HCT116 (cell line): ENCODE data around the gene SLC1A3. TPM values are rescaled to one million over a fixed set of nuclear protein-coding genes. Genes with fewer than 3 reads are reported as not detected.
A peak's percentile ranks its signal among the peaks of the same experiment; 100 is the strongest.

ENCODE experiments used
- ATAC-seq: fragments of 200-7000 bp; cut with Tn5 transposase; 2 replicates; pipeline ENCODE4 v1.9.1; 2020; ENCODE audit warnings: mild to moderate bottlenecking, moderate library complexity
- BruUV-seq: library from RNA; stranded (reverse); fragments of 400-500 nt; replicated peaks from 2 replicates; lab custom pipeline; 2021; lab: Mats Ljungman, UMichigan
- CTCF ChIA-PET: fragments of 300-600 bp; sonication (Branson Sonifier 250); formaldehyde crosslinking; loops from one replicate; lab custom pipeline; 2021; ENCODE audit warnings: antibody characterized with exemption; lab: Charles Lee
- POLR2A ChIA-PET: fragments of 300-600, 350-600 bp; sonication (Branson Sonifier 250); formaldehyde crosslinking; loops from one replicate; lab custom pipeline; 2021; ENCODE audit warnings: antibody characterized with exemption; lab: Charles Lee
- RAD21 ChIA-PET, 2 experiments: fragments of 300-600 bp; sonication (Branson Sonifier 250); formaldehyde crosslinking; loops; one replicate each; lab custom pipeline; 2023; ENCODE audit warnings: low total read pairs in 2 of 2; ENCODE audit not compliant: uncharacterized antibody in 2 of 2, unreplicated experiment in 2 of 2, low non-redundant PET in 1 of 2; lab: Charles Lee
- DNase-seq: peaks from one replicate; pipeline ENCODE4 v3.0.0-alpha.2; 2010; ENCODE audit warnings: low read depth, low spot score
- H2AFZ ChIP-seq: fragments of 200-600 bp; shearing (Covaris generic), sonication (generic); 2 replicates; pipeline ENCODE4 v1.6.1; 2017; ENCODE audit warnings: low read depth, mixed run types, mixed read lengths, antibody characterized with exemption, low read length; ENCODE audit not compliant: poor library complexity, severe bottlenecking
- H3K27ac ChIP-seq: 2 replicates; pipeline ENCODE4 v1.5.1; 2012; ENCODE audit warnings: low read depth, low read length
- H3K27me3 ChIP-seq: fragments of 200-600 bp; sonication (generic); 2 replicates; pipeline ENCODE4 v1.6.1; 2016; ENCODE audit warnings: mixed run types, low read length, mixed read lengths; ENCODE audit not compliant: insufficient read depth
- H3K36me3 ChIP-seq, 2 experiments: fragments of 200-500 bp in 1 of 2; fragments of 200-600 bp in 1 of 2; sonication (Bioruptor generic) in 1 of 2; sonication (generic) in 1 of 2; 2 replicates each; pipeline versions ENCODE4 v1.5.1 to v1.6.1; 2014 to 2016; ENCODE audit warnings: low read length in 2 of 2, inconsistent platforms in 1 of 2, mixed read lengths in 1 of 2, mixed run types in 1 of 2; ENCODE audit not compliant: insufficient read depth in 2 of 2, control insufficient read depth in 1 of 2
- H3K4me1 ChIP-seq, 2 experiments: fragments of 200-600 bp in 1 of 2; sonication (generic) in 1 of 2; 2 replicates each; pipeline versions ENCODE4 v1.5.1 to v1.6.1; 2012 to 2017; ENCODE audit warnings: low read length in 2 of 2, inconsistent platforms in 1 of 2, mild to moderate bottlenecking in 1 of 2, mixed read lengths in 1 of 2, mixed run types in 1 of 2, moderate library complexity in 1 of 2; ENCODE audit not compliant: insufficient read depth in 2 of 2, control insufficient read depth in 1 of 2
- H3K4me2 ChIP-seq: fragments of 200-600 bp; sonication (generic); 2 replicates; pipeline ENCODE4 v1.6.1; 2017; ENCODE audit warnings: mixed run types, low read length, mixed read lengths
- H3K4me3 ChIP-seq, 2 experiments: fragments of 200-600 bp in 1 of 2; sonication (generic) in 1 of 2; replicated peaks in 1 of 2; 2 replicates each; pipeline ENCODE4 v1.5.1; 2011 to 2016; ENCODE audit warnings: low read length in 2 of 2, control low read depth in 1 of 2, low read depth in 1 of 2, mild to moderate bottlenecking in 1 of 2, mixed read lengths in 1 of 2, mixed run types in 1 of 2
- H3K79me2 ChIP-seq: fragments of 200-600 bp; sonication (generic); 2 replicates; pipeline ENCODE4 v1.6.1; 2017; ENCODE audit warnings: mild to moderate bottlenecking, mixed run types, low read length, moderate library complexity, mixed read lengths; ENCODE audit not compliant: insufficient read depth
- H3K9ac ChIP-seq: fragments of 200-600 bp; sonication (generic); 2 replicates; pipeline ENCODE4 v1.6.1; 2016; ENCODE audit warnings: low read length, mixed read lengths
- H3K9me2 ChIP-seq: fragments of 200-600 bp; sonication (generic), shearing (Covaris generic); 2 replicates; pipeline ENCODE4 v1.6.1; 2017; ENCODE audit warnings: mixed run types, mild to moderate bottlenecking, moderate library complexity; ENCODE audit not compliant: insufficient read depth
- H3K9me3 ChIP-seq, 2 experiments: fragments of 200-500 bp in 1 of 2; fragments of 200-600 bp in 1 of 2; sonication (Bioruptor generic) in 1 of 2; sonication (generic) in 1 of 2; 2 replicates each; pipeline ENCODE4 v1.6.1; 2014 to 2017; ENCODE audit warnings: low read length in 2 of 2, mixed read lengths in 2 of 2, inconsistent platforms in 1 of 2, low read depth in 1 of 2, mild to moderate bottlenecking in 1 of 2, mixed run types in 1 of 2, moderate library complexity in 1 of 2; ENCODE audit not compliant: control insufficient read depth in 1 of 2, insufficient read depth in 1 of 2
- H4K20me1 ChIP-seq: fragments of 200-600 bp; sonication (generic), shearing (Covaris generic); 2 replicates; pipeline ENCODE4 v1.6.1; 2017; ENCODE audit warnings: mixed run types, mild to moderate bottlenecking, moderate library complexity; ENCODE audit not compliant: insufficient read depth
- EGR1 ChIP-seq: IDR thresholded peaks from 2 replicates; pipeline ENCODE4 v1.6.1; 2012; ENCODE audit warnings: low read depth
- EZH2phosphoT487 ChIP-seq: fragments of 200-600 bp; IDR thresholded peaks from 2 replicates; pipeline ENCODE4 v1.6.1; 2018; ENCODE audit warnings: antibody characterized with exemption, borderline replicate concordance
- FOSL1 ChIP-seq: IDR thresholded peaks from 2 replicates; pipeline ENCODE4 v1.6.1; 2012; ENCODE audit warnings: low read depth
- POLR2A ChIP-seq: IDR thresholded peaks from 2 replicates; pipeline ENCODE4 v1.7.0; 2011; ENCODE audit warnings: borderline replicate concordance; ENCODE audit not compliant: insufficient read depth, insufficient read length; ENCODE audit errors: extremely low read depth
- RAD21 ChIP-seq: IDR thresholded peaks from 2 replicates; pipeline ENCODE4 v1.6.1; 2012; ENCODE audit warnings: low read depth, mild to moderate bottlenecking
- SIN3A ChIP-seq: IDR thresholded peaks from 2 replicates; pipeline ENCODE4 v1.6.1; 2012; ENCODE audit warnings: low read depth
- SP1 ChIP-seq: IDR thresholded peaks from 2 replicates; pipeline ENCODE4 v1.6.1; 2012; ENCODE audit warnings: low read depth
- SRF ChIP-seq: IDR thresholded peaks from 2 replicates; pipeline ENCODE4 v1.6.1; 2012; ENCODE audit warnings: low read depth
- YY1 ChIP-seq: IDR thresholded peaks from 2 replicates; pipeline ENCODE4 v1.6.1; 2011; ENCODE audit warnings: low read length, low read depth, moderate library complexity, mild to moderate bottlenecking; ENCODE audit not compliant: insufficient replicate concordance; ENCODE audit errors: extremely low read depth
- ZNF274 ChIP-seq: fragments of 200-500 bp; sonication (Bioruptor generic); IDR thresholded peaks from 2 replicates; pipeline ENCODE4 v1.6.1; 2014; ENCODE audit warnings: mild to moderate bottlenecking, low read depth, low read length, inconsistent platforms
- intact Hi-C: fragments of 100-400 bp; cut with micrococcal nuclease; formaldehyde crosslinking; loops from 2 replicates; pipeline ENCODE4 v1.10.0; 2022
- total RNA-seq: library from RNA; stranded (reverse); gene quantifications from one replicate; pipeline ENCODE4 v1.2.1, GENCODE V29; 2021; ENCODE audit not compliant: unreplicated experiment
- TF ChIP-seq, protein P1 (sequence below): IDR thresholded peaks from 2 replicates; pipeline ENCODE4 v1.6.1; 2012
- TF ChIP-seq, protein P2 (sequence below), 3 experiments: fragments of 200-600 bp in 1 of 3; sonication (generic) in 1 of 3; IDR thresholded peaks in 2 of 3; conservative IDR thresholded peaks in 1 of 3; 2 replicates each; pipeline ENCODE4 v1.5.1; 2012 to 2017; ENCODE audit warnings: low read depth in 2 of 3, low read length in 2 of 3, antibody characterized with exemption in 1 of 3, borderline replicate concordance in 1 of 3, control low read depth in 1 of 3, mild to moderate bottlenecking in 1 of 3, mixed read lengths in 1 of 3, mixed run types in 1 of 3, moderate library complexity in 1 of 3; ENCODE audit not compliant: insufficient read depth in 1 of 3

The SLC1A3 gene
- total RNA-seq, 1 experiment from 2014 or later, result 12.9 TPM

DNA sequence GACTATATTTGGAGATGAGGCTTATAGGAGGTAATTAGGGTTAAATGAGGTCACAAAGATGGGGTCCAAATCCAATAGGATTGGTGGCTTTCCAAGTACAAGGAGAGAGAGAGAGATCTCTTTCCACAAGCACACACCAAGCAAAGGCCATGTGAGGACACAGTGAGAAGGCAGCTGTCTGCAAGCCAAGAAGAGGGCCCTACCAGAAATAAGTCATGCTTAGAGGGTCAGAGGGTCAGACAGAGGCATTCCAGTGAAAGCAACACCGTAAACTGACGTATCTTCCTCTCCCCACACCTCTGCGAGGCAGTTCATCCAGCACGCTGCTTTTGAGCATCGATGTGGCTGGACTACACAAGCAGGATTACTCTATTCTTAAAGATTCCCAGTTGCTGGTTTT is 87.9 kb downstream of the SLC1A3 start:
- BruUV-seq, result no TSS peak
- Histone ChIP-seq H3K4me2 (no peak overlapping the region), H3K4me1 (peaks cover 8 to 22% of the 10 kb centered on the region in 2 experiments; a peak in 2 of 4 replicates), H3K9me2 (no peaks in the 10 kb centered on the region), H4K20me1 (no peaks in the 10 kb centered on the region), H3K27me3 (no peaks in the 10 kb centered on the region), H3K4me3 (no peak overlapping the region), H3K9me3 (no peaks in the 10 kb centered on the region), H3K36me3 (no peaks in the 10 kb centered on the region), H3K27ac (no peak overlapping the region), H2AFZ (no peak overlapping the region), H3K79me2 (no peaks in the 10 kb centered on the region)
- ChIA-PET RAD21 (no interaction called here), CTCF (interaction anchor here (1.7 to 2.9 kb wide), 4 partner anchors 276 to 281 kb away, joined by 5 to 32 read pairs (median 7); no protein-coding TSS in a partner anchor), POLR2A (no interaction called here)
- ATAC-seq (no peak), DNase-seq (no peak)
- intact Hi-C loops, result loop anchor here (5.0 kb wide), 2 partner anchors 617 to 732 kb away; no protein-coding TSS in a partner anchor
- TF ChIP-seq, protein P1, sequence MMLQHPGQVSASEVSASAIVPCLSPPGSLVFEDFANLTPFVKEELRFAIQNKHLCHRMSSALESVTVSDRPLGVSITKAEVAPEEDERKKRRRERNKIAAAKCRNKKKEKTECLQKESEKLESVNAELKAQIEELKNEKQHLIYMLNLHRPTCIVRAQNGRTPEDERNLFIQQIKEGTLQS, result no peak
- TF ChIP-seq POLR2A (no peak), SP1 (no peak), FOSL1 (no peak), ZNF274 (no peak), EGR1 (no peak), SRF (no peak), YY1 (no peak), EZH2phosphoT487 (no peak)
- TF ChIP-seq, all 23 proteins: peak for 0
- H3K9ac ChIP-seq, result no peak overlapping the region

DNA sequence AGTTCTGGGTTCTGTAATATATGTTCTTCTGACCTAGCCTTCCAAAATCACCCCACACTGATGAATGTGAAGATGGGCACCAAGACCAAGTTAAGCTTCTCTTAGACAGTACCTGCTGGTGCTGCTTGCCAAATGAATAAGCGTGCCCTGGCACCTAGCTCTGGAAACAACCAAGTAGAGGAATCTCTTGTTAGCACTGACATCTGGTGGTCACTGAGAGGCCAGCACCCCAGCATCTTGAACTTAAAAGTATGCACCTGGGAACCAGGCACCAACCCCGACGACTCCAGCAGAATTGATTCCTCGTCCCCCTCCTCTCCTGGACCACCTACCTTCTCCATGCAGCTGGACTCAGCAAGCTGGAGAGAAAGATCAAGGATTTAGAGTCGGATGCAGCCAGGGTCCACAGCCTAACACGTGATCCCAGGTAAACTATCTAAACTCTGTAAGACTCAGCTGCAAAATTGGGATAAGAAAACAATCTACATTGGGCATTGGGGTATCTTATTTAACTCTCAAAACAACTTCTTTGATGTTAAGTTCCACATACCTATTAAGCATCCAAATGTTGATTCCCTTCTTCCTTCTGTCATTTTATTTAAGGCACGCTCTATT is 89.8 kb downstream of the SLC1A3 start:
- peak; percentile 69 for DNase-seq
- no peak overlapping the region for H3K9ac ChIP-seq
- ATAC-seq, result peak; percentile 79
- peak overlapping the region; percentile 39 for H2AFZ ChIP-seq
- no peak overlapping the region for H3K4me3 ChIP-seq
- H3K4me2 ChIP-seq, result peak overlapping the region; percentile 27; the same call in 1 of the 2 replicates
- H3K36me3 ChIP-seq, result no peaks in the 10 kb centered on the region
- ChIA-PET RAD21 (interaction anchor here (1.0 to 1.3 kb wide), 4 partner anchors 278 to 617 kb away, joined by 3 to 6 read pairs (median 4); no protein-coding TSS in a partner anchor), POLR2A (interaction anchor here (0.5 kb wide), 1 partner anchor 18 kb away, joined by 3 read pairs; no protein-coding TSS in a partner anchor), CTCF (interaction anchor here (0.8 to 2.1 kb wide), 26 partner anchors 8 to 762 kb away, joined by 3 to 52 read pairs (median 4); partner anchors contain the start of gene NADK2)
- H3K9me2 ChIP-seq, result no peaks in the 10 kb centered on the region
- TF ChIP-seq, protein P2, sequence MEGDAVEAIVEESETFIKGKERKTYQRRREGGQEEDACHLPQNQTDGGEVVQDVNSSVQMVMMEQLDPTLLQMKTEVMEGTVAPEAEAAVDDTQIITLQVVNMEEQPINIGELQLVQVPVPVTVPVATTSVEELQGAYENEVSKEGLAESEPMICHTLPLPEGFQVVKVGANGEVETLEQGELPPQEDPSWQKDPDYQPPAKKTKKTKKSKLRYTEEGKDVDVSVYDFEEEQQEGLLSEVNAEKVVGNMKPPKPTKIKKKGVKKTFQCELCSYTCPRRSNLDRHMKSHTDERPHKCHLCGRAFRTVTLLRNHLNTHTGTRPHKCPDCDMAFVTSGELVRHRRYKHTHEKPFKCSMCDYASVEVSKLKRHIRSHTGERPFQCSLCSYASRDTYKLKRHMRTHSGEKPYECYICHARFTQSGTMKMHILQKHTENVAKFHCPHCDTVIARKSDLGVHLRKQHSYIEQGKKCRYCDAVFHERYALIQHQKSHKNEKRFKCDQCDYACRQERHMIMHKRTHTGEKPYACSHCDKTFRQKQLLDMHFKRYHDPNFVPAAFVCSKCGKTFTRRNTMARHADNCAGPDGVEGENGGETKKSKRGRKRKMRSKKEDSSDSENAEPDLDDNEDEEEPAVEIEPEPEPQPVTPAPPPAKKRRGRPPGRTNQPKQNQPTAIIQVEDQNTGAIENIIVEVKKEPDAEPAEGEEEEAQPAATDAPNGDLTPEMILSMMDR (IDR thresholded peaks at IDR 0.05 in 2 of 3, conservative IDR thresholded peaks at IDR 0.05 in 1 of 3; ENCODE audit: borderline replicate concordance in 1 of 3, insufficient read depth in 1 of 3, low read depth in 2 of 3, low read length in 2 of 3), result peak; percentile 67 to 86 (median 85)
- TF ChIP-seq SIN3A, result no peak
- peak; percentile 82 for TF ChIP-seq RAD21
- no peaks in the 10 kb centered on the region for H3K79me2 ChIP-seq
- BruUV-seq, result no TSS peak
- H3K27me3 ChIP-seq, result no peaks in the 10 kb centered on the region
- peaks cover 0 to 9% of the 10 kb centered on the region in 2 experiments; a peak in 2 of 4 replicates for H3K4me1 ChIP-seq
- no peaks in the 10 kb centered on the region for H3K9me3 ChIP-seq
- no peak overlapping the region for H3K27ac ChIP-seq
- intact Hi-C loops, result loop anchor here (2.0 kb wide), 3 partner anchors 93 to 517 kb away; no protein-coding TSS in a partner anchor
- H4K20me1 ChIP-seq, result no peaks in the 10 kb centered on the region
